Left hindlimb (tissue), 1 donor: ENCODE measurements around the gene PKD1L1.

Experiments used
- DNase-seq: peaks from one replicate; pipeline ENCODE4 v3.0.0-alpha.2; 2018

PKD1L1 gene

GRCh38 chr7:47786557-47787248, 161.6 kb downstream of the PKD1L1 start:
- peak; percentile 83 for DNase-seq

DNA sequence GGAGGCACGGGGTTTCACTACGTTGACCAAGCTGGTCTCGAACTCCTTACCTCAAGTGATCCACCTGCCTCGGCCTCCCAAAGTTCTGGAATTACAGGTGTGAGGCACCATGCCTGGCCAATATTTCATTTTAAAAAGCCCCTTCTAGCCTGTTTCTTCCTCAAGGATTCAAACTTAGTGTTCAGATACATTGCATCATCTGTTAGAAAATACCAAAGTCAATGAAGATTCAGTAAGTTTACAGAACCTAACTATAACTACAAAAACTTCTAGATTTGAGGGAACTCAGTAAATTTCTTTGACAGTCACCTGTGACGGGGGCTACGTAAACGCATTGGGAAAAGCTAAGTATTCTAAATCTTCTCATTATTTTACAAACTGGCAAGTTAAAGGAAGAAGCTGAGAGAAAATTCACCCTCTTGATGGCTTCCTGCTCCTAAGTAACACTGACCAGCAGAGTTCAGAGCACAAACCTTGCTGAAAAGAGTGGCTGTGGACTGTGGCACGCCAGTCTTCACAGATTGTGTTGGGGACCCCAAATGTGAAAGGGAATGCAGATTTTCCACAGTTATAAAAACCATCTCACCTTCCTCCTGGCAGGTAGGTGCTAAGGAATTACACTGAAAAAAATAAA, 162.2 kb downstream of the PKD1L1 start:
- no peak for DNase-seq

- no peak for DNase-seq
Observed at GRCh38 chr7:47783456-47784223, 164.6 kb downstream of the PKD1L1 start.

DNA sequence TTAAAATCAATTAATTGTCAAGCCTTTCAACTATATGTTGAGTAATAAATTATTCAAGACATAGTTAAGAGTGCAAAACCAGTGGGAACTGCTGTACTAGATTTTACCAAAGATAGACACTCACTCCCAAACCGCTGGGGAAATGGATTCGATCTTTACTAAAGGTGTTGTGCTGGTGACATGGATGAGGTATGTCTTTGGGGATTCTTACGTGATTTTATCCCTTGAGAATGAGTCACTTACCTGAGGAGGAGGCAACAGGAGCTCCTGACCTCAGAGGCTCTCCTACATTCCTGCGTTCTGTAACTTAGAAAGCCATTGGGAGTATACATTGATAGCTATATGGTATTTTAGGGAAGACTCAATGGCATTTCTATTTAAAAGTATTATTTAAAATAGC, 165.5 kb downstream of the PKD1L1 start:
- no peak for DNase-seq

DNA sequence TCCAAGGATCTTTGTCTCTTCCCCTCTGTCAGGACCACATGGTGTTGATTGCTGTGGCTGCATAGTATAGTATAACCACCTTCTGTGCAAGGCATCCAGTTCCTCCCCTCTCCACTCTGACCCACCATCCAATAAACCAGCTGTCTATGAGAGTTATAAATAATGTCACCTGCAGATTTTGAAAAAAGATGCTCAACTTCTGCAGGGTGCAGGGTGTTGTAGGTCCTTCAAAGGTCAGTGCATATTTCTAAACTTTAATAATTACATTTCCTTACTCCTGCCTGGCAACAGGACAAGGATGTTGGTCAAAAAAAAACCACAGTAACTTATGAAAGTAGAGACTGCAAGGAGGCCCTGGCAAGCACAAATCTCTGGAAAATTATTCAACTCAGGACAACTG, 166.2 kb downstream of the PKD1L1 start:
- no peak for DNase-seq

- DNase-seq: no peak
Observed at GRCh38 chr7:47780555-47780954, 167.7 kb downstream of the PKD1L1 start.

- DNase-seq: no peak
Observed at GRCh38 chr7:47779341-47779771, 168.9 kb downstream of the PKD1L1 start.

GRCh38 chr7:47778153-47778661, 170.1 kb downstream of the PKD1L1 start:
- DNase-seq: no peak

GRCh38 chr7:47777531-47778152, 170.6 kb downstream of the PKD1L1 start:
- DNase-seq: no peak

- DNase-seq: no peak
Observed at GRCh38 chr7:47776335-47776734, 171.9 kb downstream of the PKD1L1 start.

- DNase-seq: no peak
Observed at GRCh38 chr7:47775238-47775637, 173.0 kb downstream of the PKD1L1 start.

DNA sequence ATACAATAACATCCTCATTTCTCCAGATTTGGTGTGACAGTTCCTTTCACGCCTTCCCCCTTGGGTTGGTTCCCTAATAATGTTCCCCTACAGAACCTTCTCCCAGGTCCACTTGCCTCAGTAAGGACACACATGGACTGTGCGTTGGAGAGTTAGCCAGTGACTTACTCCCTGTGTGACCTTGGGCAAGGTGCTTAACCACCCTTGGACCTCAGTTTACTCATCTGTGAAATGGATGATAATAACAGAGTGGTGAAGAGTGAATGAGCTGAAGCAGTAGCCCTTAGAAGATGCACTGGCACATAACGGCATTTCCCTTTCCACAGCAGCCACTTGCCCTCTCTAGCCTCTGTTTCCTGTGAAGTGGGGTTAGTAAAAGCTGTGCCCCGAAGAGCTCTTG, 175.8 kb downstream of the PKD1L1 start:
- no peak for DNase-seq

DNA sequence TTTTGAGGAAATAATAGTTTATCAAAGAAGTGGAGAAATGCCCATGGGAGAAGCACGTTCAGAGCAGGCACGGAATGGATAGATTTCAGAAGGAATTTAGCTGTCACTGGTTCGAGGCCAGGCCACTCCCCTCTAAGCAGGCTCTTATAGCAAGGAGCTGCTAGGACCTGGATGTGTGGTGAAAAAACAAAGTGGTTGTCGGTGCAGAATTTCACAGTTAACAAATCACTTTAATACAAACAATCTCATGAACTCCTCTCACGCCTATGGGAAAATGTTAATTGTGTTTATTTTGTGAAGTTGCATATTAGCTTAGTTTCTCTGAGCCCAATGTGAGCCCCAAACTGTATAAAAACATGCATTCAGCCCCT, 176.3 kb downstream of the PKD1L1 start:
- no peak for DNase-seq

- DNase-seq: peak; percentile 81
Observed at GRCh38 chr7:47771336-47771989, 176.8 kb downstream of the PKD1L1 start.

- no peak for DNase-seq
Observed at GRCh38 chr7:47766126-47766525, 182.1 kb downstream of the PKD1L1 start.

GRCh38 chr7:47765373-47765979, 182.8 kb downstream of the PKD1L1 start:
- DNase-seq: no peak

DNA sequence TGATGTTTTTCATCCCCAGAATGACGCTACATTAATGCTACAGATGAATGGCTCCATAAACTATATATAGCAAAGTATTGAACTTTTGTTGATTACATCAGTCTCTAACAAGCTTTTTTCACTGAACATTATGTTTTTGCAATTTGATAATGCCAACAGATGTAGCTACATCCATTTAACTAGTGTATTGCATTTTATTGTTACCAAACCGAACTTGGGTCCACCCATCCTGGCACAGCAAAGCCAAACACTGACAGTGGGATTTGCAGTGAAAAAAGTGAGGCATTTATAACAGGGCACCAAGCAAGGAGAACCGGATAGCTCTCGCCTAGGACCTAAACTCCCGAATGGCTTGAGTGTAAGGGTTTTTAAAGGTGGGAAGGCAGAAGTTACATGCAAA, 183.5 kb downstream of the PKD1L1 start:
- no peak for DNase-seq

GRCh38 chr7:47763063-47763974, 184.9 kb downstream of the PKD1L1 start:
- no peak for DNase-seq

GRCh38 chr7:47762746-47763062, 185.6 kb downstream of the PKD1L1 start:
- no peak for DNase-seq

DNA sequence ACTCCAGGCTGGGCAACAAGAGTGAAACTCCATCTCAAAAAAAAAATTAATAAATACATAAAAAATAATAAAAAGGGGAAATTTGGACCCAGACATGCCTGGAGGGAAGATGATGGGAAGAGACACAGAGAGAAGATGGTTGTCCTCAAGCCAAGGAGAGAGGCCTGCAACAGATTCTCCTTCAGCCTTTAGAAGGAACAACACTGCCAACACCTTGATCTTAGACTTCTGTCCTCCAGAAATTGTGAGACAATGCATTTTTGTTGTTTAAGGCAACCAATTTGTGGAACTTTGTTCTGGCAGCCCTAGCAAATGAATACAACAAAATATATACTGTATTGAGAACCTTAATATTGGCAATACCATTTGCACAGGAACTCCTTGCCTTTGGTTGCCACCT, 186.1 kb downstream of the PKD1L1 start:
- DNase-seq: no peak

GRCh38 chr7:47759056-47759706, 189.1 kb downstream of the PKD1L1 start:
- DNase-seq: no peak
